Measurements from ENCODE around the gene CXADR. TPM values are rescaled to one million over a fixed set of nuclear protein-coding genes. Genes with fewer than 3 reads are reported as not detected.

The CXADR gene
- total and polyA plus RNA-seq, 9 of the 15 experiments (the other 6 are each of a cell fraction or from before 2014, with no cell fraction given) = 0.01 to 0.41 (median 0.14) TPM

DNA sequence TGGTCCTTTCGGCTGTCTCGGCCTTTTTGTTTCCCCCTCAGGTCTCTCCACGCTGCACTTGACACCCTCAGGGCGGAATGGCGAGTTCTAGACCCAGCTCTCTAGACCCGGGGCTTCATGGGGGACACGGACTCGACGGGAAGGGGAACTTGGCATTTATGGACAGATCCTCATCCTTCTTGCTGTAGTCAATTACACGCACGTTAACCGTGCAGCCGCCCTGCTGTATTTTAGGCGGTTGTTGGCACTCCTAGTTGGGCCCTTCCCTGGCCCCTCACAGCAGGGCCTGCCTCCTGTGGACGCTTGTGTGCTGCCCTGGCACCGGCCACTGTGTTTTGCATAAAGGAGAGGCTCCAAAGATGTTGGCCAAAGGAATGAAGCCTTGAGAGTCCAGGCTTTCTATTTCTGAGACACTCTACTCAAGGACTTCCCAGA lies 100.4 kb downstream of the CXADR start:
- Histone ChIP-seq H3K4me3 (peak overlapping the region; percentile 93), H3K9me3 (replicated peaks; ENCODE audit: control insufficient read depth, insufficient read depth, low read depth, low read length) (no peaks in the 10 kb centered on the region), H2AFZ (ENCODE audit: low read depth, low read length) (peak overlapping the region; percentile 94), H4K20me1 (replicated peaks; ENCODE audit: control insufficient read depth, insufficient read depth, low read length) (no peaks in the 10 kb centered on the region), H3K9me1 (ENCODE audit: control insufficient read depth, insufficient read depth, low read length) (no peaks in the 10 kb centered on the region), H3K4me2 (ENCODE audit: insufficient read depth, low read length) (peak overlapping the region; percentile 63), H3K4me1 (replicated peaks in 1 of 2; ENCODE audit: control insufficient read depth in 2 of 2, insufficient read depth in 2 of 2, low read length in 2 of 2) (peaks cover 2 to 15% of the 10 kb centered on the region in 2 experiments; a peak in 3 of 5 replicates), H3K27me3 (ENCODE audit: control insufficient read depth in 2 of 2, insufficient read depth in 2 of 2, low read length in 2 of 2) (peaks cover 3 to 5% of the 10 kb centered on the region in 2 experiments; a peak in 2 of 5 replicates), H3K27ac (ENCODE audit: extremely low read depth, low read depth, low read length) (peak overlapping the region; percentile 97; the same call in 1 of the 3 replicates), H3K79me2 (ENCODE audit: control insufficient read depth, insufficient read depth, low read length) (peaks cover 44% of the 10 kb centered on the region), H3K36me3 (ENCODE audit: control insufficient read depth, insufficient read depth, low read length) (peaks cover 27% of the 10 kb centered on the region; the same call in 2 of the 3 replicates), H3K9ac (ENCODE audit: insufficient read depth in 1 of 2, low read depth in 2 of 2, low read length in 2 of 2) (peak overlapping the region; percentile 97 to 99; a peak in 3 of 4 replicates)
- intact Hi-C loops (cut with micrococcal nuclease) (no loop called here), in situ Hi-C loops (cut with MboI) (no loop called here)
- BruUV-seq (replicated peaks) = no TSS peak
- DNase-seq (ENCODE audit: extremely low read depth in 1 of 4, low spot score in 3 of 4) = no peak
- FAIRE-seq = no peak
- WGBS (ENCODE audit: insufficient coverage, low coverage, missing lambda C conversion rate) = 80% methylated on average over 14 of the region's 16 CpGs
- TF ChIP-seq OTX1 (CRISPR knock-in tag; IDR thresholded peaks at IDR 0.05) (no peak), SMC3 (conservative IDR thresholded peaks at IDR 0.05; ENCODE audit: insufficient read depth, low read depth, low read length) (no peak), ZFX (CRISPR knock-in tag; IDR thresholded peaks at IDR 0.05) (no peak), ZNF431 (CRISPR knock-in tag; IDR thresholded peaks at IDR 0.05) (no peak), ZNF76 (CRISPR knock-in tag; IDR thresholded peaks at IDR 0.05; ENCODE audit: borderline replicate concordance) (no peak), SAFB2 (IDR thresholded peaks at IDR 0.05; ENCODE audit: borderline replicate concordance, low read depth, low read length, severe bottlenecking) (no peak)
- TF ChIP-seq, protein P1, sequence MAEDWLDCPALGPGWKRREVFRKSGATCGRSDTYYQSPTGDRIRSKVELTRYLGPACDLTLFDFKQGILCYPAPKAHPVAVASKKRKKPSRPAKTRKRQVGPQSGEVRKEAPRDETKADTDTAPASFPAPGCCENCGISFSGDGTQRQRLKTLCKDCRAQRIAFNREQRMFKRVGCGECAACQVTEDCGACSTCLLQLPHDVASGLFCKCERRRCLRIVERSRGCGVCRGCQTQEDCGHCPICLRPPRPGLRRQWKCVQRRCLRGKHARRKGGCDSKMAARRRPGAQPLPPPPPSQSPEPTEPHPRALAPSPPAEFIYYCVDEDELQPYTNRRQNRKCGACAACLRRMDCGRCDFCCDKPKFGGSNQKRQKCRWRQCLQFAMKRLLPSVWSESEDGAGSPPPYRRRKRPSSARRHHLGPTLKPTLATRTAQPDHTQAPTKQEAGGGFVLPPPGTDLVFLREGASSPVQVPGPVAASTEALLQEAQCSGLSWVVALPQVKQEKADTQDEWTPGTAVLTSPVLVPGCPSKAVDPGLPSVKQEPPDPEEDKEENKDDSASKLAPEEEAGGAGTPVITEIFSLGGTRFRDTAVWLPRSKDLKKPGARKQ (CRISPR knock-in tag; IDR thresholded peaks at IDR 0.05) = 0 out of 2 replicates have a peak, but pooled peaks have one; percentile 62
- ATAC-seq = no peak
- ChIA-PET POLR2A (interaction anchor here (2.4 kb wide), 1 partner anchor 10 kb away, joined by 5 read pairs; no protein-coding TSS in a partner anchor), CTCF (ENCODE audit: low intra/inter-chr PET ratio) (no interaction called here)

Data from K562 (cell line).